Ovary (tissue), 3 donors: Measurements from ENCODE around the gene SCLT1.

Source experiments
- EP300 ChIP-seq: sonication (generic); formaldehyde crosslinking; IDR thresholded peaks from one replicate; pipeline ENCODE4 v1.6.1; 2017; ENCODE audit warnings: antibody characterized with exemption
- POLR2A ChIP-seq: fragments of 450-650 bp; IDR thresholded peaks from one replicate; pipeline ENCODE4 v1.6.1; 2017; ENCODE audit warnings: antibody characterized with exemption, mild to moderate bottlenecking, moderate library complexity
- TF ChIP-seq, protein P1 (sequence below), 3 donors: fragments of 450-650 bp in 2 of 3; fragments of 200-600 bp in 1 of 3; IDR thresholded peaks; one replicate each; pipeline versions ENCODE4 v1.5.1 to v1.8.0; 2016 to 2022; ENCODE audit warnings: antibody characterized with exemption in 3 of 3, mild to moderate bottlenecking in 1 of 3
- donor health status: DM: no; HTN: no; CAD: no.

DNA sequence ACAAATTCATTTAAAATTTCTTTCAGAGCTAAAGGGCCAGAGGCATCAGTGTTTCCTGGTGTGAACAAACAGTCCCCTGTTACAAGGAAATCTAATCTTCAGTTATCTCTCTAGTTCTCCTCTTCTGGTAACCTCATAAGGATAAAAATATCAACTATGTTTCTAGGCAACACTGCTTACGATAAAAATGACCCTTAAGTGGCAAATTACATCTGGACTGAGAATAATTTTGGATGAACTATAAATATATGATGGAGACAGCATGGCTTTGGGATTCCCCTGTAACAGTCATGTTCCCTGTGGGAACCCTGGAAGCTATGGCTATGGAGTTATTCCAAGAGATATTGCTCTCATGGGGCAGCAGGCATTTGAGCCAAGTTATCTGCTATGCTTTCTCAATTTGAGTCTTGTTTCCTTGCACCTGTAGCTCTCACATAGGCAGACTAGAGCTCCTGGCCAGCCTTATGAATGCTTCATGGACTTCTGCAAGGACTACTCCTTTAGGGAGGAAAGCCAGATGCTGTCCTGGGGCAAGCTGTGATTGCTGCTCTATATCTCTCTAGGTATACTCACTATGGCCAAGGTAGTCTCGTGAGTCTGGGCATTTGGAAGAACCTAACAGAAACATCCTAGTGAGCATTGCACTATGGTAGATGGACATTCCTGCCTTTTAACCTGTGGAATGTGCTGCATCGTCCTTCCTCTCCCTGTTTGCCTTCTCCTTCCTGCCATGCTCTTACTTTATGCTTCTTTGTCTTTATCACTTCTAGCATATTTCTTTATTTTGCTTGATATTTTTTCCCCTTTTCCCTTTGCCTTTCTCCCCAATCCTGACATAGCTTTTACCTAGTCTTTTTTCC is 16.9 kb upstream of the SCLT1 start:
- TF ChIP-seq, protein P1, sequence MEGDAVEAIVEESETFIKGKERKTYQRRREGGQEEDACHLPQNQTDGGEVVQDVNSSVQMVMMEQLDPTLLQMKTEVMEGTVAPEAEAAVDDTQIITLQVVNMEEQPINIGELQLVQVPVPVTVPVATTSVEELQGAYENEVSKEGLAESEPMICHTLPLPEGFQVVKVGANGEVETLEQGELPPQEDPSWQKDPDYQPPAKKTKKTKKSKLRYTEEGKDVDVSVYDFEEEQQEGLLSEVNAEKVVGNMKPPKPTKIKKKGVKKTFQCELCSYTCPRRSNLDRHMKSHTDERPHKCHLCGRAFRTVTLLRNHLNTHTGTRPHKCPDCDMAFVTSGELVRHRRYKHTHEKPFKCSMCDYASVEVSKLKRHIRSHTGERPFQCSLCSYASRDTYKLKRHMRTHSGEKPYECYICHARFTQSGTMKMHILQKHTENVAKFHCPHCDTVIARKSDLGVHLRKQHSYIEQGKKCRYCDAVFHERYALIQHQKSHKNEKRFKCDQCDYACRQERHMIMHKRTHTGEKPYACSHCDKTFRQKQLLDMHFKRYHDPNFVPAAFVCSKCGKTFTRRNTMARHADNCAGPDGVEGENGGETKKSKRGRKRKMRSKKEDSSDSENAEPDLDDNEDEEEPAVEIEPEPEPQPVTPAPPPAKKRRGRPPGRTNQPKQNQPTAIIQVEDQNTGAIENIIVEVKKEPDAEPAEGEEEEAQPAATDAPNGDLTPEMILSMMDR (IDR thresholded peaks at IDR 0.05), result no peak
- no peak for TF ChIP-seq POLR2A
- TF ChIP-seq EP300, result no peak
